ENCODE measurements around the gene ABI1.
"Not testable (repeated sequence)": the region's sequence is repeated elsewhere in the genome, so short reads cannot be mapped to it uniquely, and the experiment has no call there.

The ABI1 gene

GRCh38 chr10:26860443-26861204 is at the start of gene ABI1:
TSS of gene ABI1 (minus strand) at chr10:26860958. CDS start at chr10:26860863, 95 bp downstream.
- H3K27ac ChIP-seq (ENCODE audit: low read length), result peak within 1 kb of the TSS; percentile 80
- no peaks in the 10 kb centered on the region for H3K9me3 ChIP-seq (ENCODE audit: control insufficient read depth, low read depth, low read length)
- no peaks in the 10 kb centered on the region for H3K27me3 ChIP-seq (ENCODE audit: control insufficient read depth, insufficient read depth, low read length)
- H3K4me3 ChIP-seq (ENCODE audit: low read length), result peak within 1 kb of the TSS; percentile 97
- no peaks in the 10 kb centered on the region for H3K36me3 ChIP-seq (ENCODE audit: control insufficient read depth, low read depth, low read length)
- H3K9ac ChIP-seq (ENCODE audit: low read length), result peak within 1 kb of the TSS; percentile 91
- H3K4me1 ChIP-seq (ENCODE audit: control insufficient read depth, low read depth, low read length), result peaks cover 12% of the 10 kb centered on the region

GRCh38 chr10:26909753-26910152 is 49.0 kb upstream of the ABI1 start:
- no peaks in the 10 kb centered on the region for H3K36me3 ChIP-seq (ENCODE audit: control insufficient read depth, low read depth, low read length)

GRCh38 chr10:26905253-26905781 is 44.6 kb upstream of the ABI1 start:
- H3K9me3 ChIP-seq (ENCODE audit: control insufficient read depth, low read depth, low read length); H3K9ac ChIP-seq (ENCODE audit: low read length); H3K27ac ChIP-seq (ENCODE audit: low read length); H3K36me3 ChIP-seq (ENCODE audit: control insufficient read depth, low read depth, low read length); H3K4me3 ChIP-seq (ENCODE audit: low read length); H3K4me1 ChIP-seq (ENCODE audit: control insufficient read depth, low read depth, low read length); H3K27me3 ChIP-seq (ENCODE audit: control insufficient read depth, insufficient read depth, low read length): not testable (repeated sequence)

More at GRCh38 chr10:26909753-26910152, 49.0 kb upstream of the ABI1 start:
- H3K4me1 ChIP-seq (ENCODE audit: control insufficient read depth, low read depth, low read length), result no peaks in the 10 kb centered on the region
- no peak overlapping the region for H3K4me3 ChIP-seq (ENCODE audit: low read length)
- no peaks in the 10 kb centered on the region for H3K27me3 ChIP-seq (ENCODE audit: control insufficient read depth, insufficient read depth, low read length)
- no peaks in the 10 kb centered on the region for H3K9me3 ChIP-seq (ENCODE audit: control insufficient read depth, low read depth, low read length)
- no peak overlapping the region for H3K9ac ChIP-seq (ENCODE audit: low read length)
- no peak overlapping the region for H3K27ac ChIP-seq (ENCODE audit: low read length)

- no peaks in the 10 kb centered on the region for H3K27me3 ChIP-seq (ENCODE audit: control insufficient read depth, insufficient read depth, low read length)
- no peaks in the 10 kb centered on the region for H3K36me3 ChIP-seq (ENCODE audit: control insufficient read depth, low read depth, low read length)
- no peaks in the 10 kb centered on the region for H3K9me3 ChIP-seq (ENCODE audit: control insufficient read depth, low read depth, low read length)
- H3K9ac ChIP-seq (ENCODE audit: low read length), result no peak overlapping the region
- H3K4me1 ChIP-seq (ENCODE audit: control insufficient read depth, low read depth, low read length), result no peaks in the 10 kb centered on the region
- no peak overlapping the region for H3K27ac ChIP-seq (ENCODE audit: low read length)
- no peak overlapping the region for H3K4me3 ChIP-seq (ENCODE audit: low read length)
Measured at GRCh38 chr10:26903431-26904217, 42.9 kb upstream of the ABI1 start.

- not testable (repeated sequence) for H3K36me3 ChIP-seq (ENCODE audit: control insufficient read depth, low read depth, low read length); H3K4me1 ChIP-seq (ENCODE audit: control insufficient read depth, low read depth, low read length); H3K9ac ChIP-seq (ENCODE audit: low read length); H3K27me3 ChIP-seq (ENCODE audit: control insufficient read depth, insufficient read depth, low read length); H3K9me3 ChIP-seq (ENCODE audit: control insufficient read depth, low read depth, low read length); H3K4me3 ChIP-seq (ENCODE audit: low read length); H3K27ac ChIP-seq (ENCODE audit: low read length)
Measured at GRCh38 chr10:26892306-26892923, 31.7 kb upstream of the ABI1 start.

- H3K4me3 ChIP-seq (ENCODE audit: low read length), result no peak overlapping the region
Measured at GRCh38 chr10:26890956-26891355, 30.2 kb upstream of the ABI1 start.

GRCh38 chr10:26887611-26888215 is 27.0 kb upstream of the ABI1 start:
- Histone ChIP-seq H3K9ac (ENCODE audit: low read length) (no peak overlapping the region), H3K27me3 (ENCODE audit: control insufficient read depth, insufficient read depth, low read length) (no peaks in the 10 kb centered on the region), H3K36me3 (ENCODE audit: control insufficient read depth, low read depth, low read length) (no peaks in the 10 kb centered on the region), H3K4me1 (ENCODE audit: control insufficient read depth, low read depth, low read length) (no peaks in the 10 kb centered on the region), H3K27ac (ENCODE audit: low read length) (no peak overlapping the region), H3K9me3 (ENCODE audit: control insufficient read depth, low read depth, low read length) (no peaks in the 10 kb centered on the region), H3K4me3 (ENCODE audit: low read length) (no peak overlapping the region)

More at GRCh38 chr10:26890956-26891355, 30.2 kb upstream of the ABI1 start:
- Histone ChIP-seq H3K27me3 (ENCODE audit: control insufficient read depth, insufficient read depth, low read length) (no peaks in the 10 kb centered on the region), H3K9me3 (ENCODE audit: control insufficient read depth, low read depth, low read length) (no peaks in the 10 kb centered on the region), H3K4me1 (ENCODE audit: control insufficient read depth, low read depth, low read length) (no peaks in the 10 kb centered on the region), H3K9ac (ENCODE audit: low read length) (no peak overlapping the region), H3K27ac (ENCODE audit: low read length) (no peak overlapping the region), H3K36me3 (ENCODE audit: control insufficient read depth, low read depth, low read length) (no peaks in the 10 kb centered on the region)

GRCh38 chr10:26881600-26882331 is 21.0 kb upstream of the ABI1 start:
- Histone ChIP-seq H3K27ac (ENCODE audit: low read length) (no peak overlapping the region), H3K27me3 (ENCODE audit: control insufficient read depth, insufficient read depth, low read length) (no peaks in the 10 kb centered on the region), H3K4me1 (ENCODE audit: control insufficient read depth, low read depth, low read length) (no peaks in the 10 kb centered on the region), H3K9me3 (ENCODE audit: control insufficient read depth, low read depth, low read length) (no peaks in the 10 kb centered on the region), H3K4me3 (ENCODE audit: low read length) (no peak overlapping the region), H3K36me3 (ENCODE audit: control insufficient read depth, low read depth, low read length) (no peaks in the 10 kb centered on the region), H3K9ac (ENCODE audit: low read length) (no peak overlapping the region)

- H3K36me3 ChIP-seq (ENCODE audit: control insufficient read depth, low read depth, low read length), result no peaks in the 10 kb centered on the region
- H3K27me3 ChIP-seq (ENCODE audit: control insufficient read depth, insufficient read depth, low read length), result no peaks in the 10 kb centered on the region
- no peak overlapping the region for H3K4me3 ChIP-seq (ENCODE audit: low read length)
- no peaks in the 10 kb centered on the region for H3K9me3 ChIP-seq (ENCODE audit: control insufficient read depth, low read depth, low read length)
- H3K27ac ChIP-seq (ENCODE audit: low read length), result no peak overlapping the region
- H3K4me1 ChIP-seq (ENCODE audit: control insufficient read depth, low read depth, low read length), result no peaks in the 10 kb centered on the region
- no peak overlapping the region for H3K9ac ChIP-seq (ENCODE audit: low read length)
Measured at GRCh38 chr10:26879744-26880143, 19.0 kb upstream of the ABI1 start.

- no peak overlapping the region for H3K4me3 ChIP-seq (ENCODE audit: low read length)
- H3K27ac ChIP-seq (ENCODE audit: low read length), result no peak overlapping the region
- no peaks in the 10 kb centered on the region for H3K36me3 ChIP-seq (ENCODE audit: control insufficient read depth, low read depth, low read length)
- H3K27me3 ChIP-seq (ENCODE audit: control insufficient read depth, insufficient read depth, low read length), result no peaks in the 10 kb centered on the region
- no peaks in the 10 kb centered on the region for H3K9me3 ChIP-seq (ENCODE audit: control insufficient read depth, low read depth, low read length)
- H3K9ac ChIP-seq (ENCODE audit: low read length), result no peak overlapping the region
- H3K4me1 ChIP-seq (ENCODE audit: control insufficient read depth, low read depth, low read length), result no peaks in the 10 kb centered on the region
Measured at GRCh38 chr10:26870766-26871165, 10.0 kb upstream of the ABI1 start.

Measured in iPS-18a (cell line).